ENCODE results near the gene ZBTB20. TPM values are rescaled to one million over a fixed set of nuclear protein-coding genes. Genes with fewer than 3 reads are reported as not detected.

Gene ZBTB20
- total and polyA plus RNA-seq, 5 donors from 2014 or later: 10.1 to 58.2 (median 13.2) TPM

DNA sequence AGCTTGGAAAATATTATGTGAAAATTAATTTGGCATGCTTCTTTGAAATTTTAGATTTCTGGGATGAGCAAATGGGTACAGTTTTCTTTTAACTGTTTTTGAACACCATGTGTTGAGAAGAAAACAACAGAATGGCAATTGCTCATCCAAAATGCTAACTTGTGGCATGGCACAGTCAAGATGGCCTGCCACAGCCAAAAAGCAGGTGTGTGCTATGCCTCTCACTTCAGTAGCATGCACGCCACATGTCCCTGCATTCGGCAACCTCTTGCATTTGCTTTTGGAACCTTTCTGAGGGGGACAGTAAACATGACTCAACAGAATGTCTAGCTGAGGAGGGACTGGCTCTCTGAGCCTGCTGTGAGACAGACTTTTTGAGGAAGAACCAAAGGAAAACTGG, 714.8 kb downstream of the ZBTB20 start:
- Histone ChIP-seq H3K27me3 (ENCODE audit: control insufficient read depth, insufficient read depth, low read length) (no peaks in the 10 kb centered on the region), H3K4me1 (ENCODE audit: control insufficient read depth, insufficient read depth, low read length, poor library complexity, severe bottlenecking) (no peaks in the 10 kb centered on the region), H3K4me3 (ENCODE audit: low read depth, low read length) (no peak overlapping the region), H3K36me3 (ENCODE audit: control insufficient read depth, insufficient read depth, low read length) (no peaks in the 10 kb centered on the region), H3K9me3 (ENCODE audit: control insufficient read depth in 2 of 2, low read length in 2 of 2) (no peaks in the 10 kb centered on the region), H3K27ac (ENCODE audit: insufficient read depth, low read length, poor library complexity, severe bottlenecking) (no peak overlapping the region)
- Mint-ChIP-seq H3K27ac (no peak overlapping the region), H3K9me3 (no peaks in the 10 kb centered on the region), H3K4me3 (no peak overlapping the region), H3K36me3 (no peaks in the 10 kb centered on the region), H3K27me3 (no peaks in the 10 kb centered on the region), H3K4me1 (no peaks in the 10 kb centered on the region)
- ATAC-seq (ENCODE audit: low read depth in 2 of 2): no peak
- DNase-seq: no peak

DNA sequence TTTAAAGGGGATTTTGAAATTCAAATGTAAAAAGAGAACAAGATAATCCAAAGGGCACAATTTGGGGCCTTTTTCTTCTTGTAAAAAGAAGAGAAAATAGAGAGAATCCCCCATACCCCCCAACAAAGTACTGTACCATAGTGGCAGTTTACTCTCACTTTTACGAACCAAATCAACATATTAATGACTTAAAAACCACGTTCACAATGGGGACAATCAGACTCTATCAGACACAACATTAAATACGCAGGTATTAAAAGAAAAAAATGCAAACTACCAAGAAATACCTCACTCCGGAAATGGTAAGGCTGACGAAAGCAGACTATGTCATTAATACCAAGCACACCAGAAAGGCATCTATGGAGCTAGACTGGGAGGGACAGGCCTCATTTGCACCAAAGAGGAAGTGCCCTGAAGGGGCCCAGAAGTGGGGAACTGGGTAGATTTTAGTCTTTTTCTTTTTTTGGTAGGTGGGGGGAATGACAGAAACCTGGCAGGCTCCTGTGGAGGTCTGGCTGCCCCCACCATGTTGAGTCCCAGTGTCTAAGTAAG, 719.0 kb downstream of the ZBTB20 start:
- no peaks in the 10 kb centered on the region for H3K27me3 ChIP-seq (ENCODE audit: control insufficient read depth, insufficient read depth, low read length)
- Mint-ChIP-seq H3K27me3 (peaks cover 7% of the 10 kb centered on the region), H3K9me3 (no peaks in the 10 kb centered on the region), H3K4me3 (no peak overlapping the region), H3K27ac (no peak overlapping the region), H3K4me1 (peaks cover 0 to 2% (median 0%) of the 10 kb centered on the region in 4 donors), H3K36me3 (no peaks in the 10 kb centered on the region)
- no peak overlapping the region for H3K4me3 ChIP-seq (ENCODE audit: low read depth, low read length)
- peak; percentile 46 to 58 for ATAC-seq (ENCODE audit: low read depth in 2 of 2)
- DNase-seq: no peak
- no peak overlapping the region for H3K27ac ChIP-seq (ENCODE audit: insufficient read depth, low read length, poor library complexity, severe bottlenecking)
- H3K4me1 ChIP-seq (ENCODE audit: control insufficient read depth, insufficient read depth, low read length, poor library complexity, severe bottlenecking): no peaks in the 10 kb centered on the region
- H3K9me3 ChIP-seq (ENCODE audit: control insufficient read depth in 2 of 2, low read length in 2 of 2): no peaks in the 10 kb centered on the region
- no peaks in the 10 kb centered on the region for H3K36me3 ChIP-seq (ENCODE audit: control insufficient read depth, insufficient read depth, low read length)

DNA sequence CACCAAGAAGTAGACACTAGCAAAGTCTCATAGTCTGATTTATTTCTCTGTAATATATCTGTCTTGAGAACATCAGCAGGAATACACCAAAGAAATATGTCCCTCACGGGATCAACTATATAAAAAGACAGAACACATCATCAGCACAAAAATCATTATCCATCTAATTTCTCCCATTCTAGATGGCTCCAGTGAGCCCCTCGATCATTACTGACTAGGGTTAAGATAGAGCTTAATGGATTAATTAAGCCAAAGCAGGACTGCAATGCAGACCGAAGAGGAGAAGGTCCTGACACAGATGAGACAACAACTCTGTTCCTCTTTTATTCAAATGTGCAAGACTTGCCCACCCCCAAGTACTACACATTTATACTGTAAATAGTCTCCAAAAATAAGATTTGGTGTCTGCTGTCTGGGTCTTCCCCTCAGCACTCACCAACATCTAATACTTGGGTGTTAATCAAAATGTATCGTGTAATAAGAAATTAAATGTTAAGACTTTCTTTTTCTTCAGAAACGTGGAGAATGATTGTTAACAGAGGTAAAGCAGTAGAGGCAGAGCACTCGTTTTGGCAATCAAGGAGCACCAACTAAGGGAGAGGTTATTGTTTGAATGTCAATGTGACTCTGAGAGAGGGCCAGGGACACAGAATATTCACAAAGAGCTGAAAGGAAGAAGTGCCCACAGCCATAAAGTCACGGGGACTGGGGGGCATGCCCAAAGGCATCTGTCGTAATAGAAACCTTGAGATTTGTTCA, 719.6 kb downstream of the ZBTB20 start:
- no peak overlapping the region for H3K4me3 ChIP-seq (ENCODE audit: low read depth, low read length)
- H3K36me3 Mint-ChIP-seq: no peaks in the 10 kb centered on the region
- H3K27ac Mint-ChIP-seq: no peak overlapping the region
- ATAC-seq (ENCODE audit: low read depth in 2 of 2): no peak
- H3K27ac ChIP-seq (ENCODE audit: insufficient read depth, low read length, poor library complexity, severe bottlenecking): no peak overlapping the region
- H3K27me3 Mint-ChIP-seq: peaks cover 7% of the 10 kb centered on the region
- H3K36me3 ChIP-seq (ENCODE audit: control insufficient read depth, insufficient read depth, low read length): no peaks in the 10 kb centered on the region
- H3K9me3 Mint-ChIP-seq: no peaks in the 10 kb centered on the region
- no peaks in the 10 kb centered on the region for H3K9me3 ChIP-seq (ENCODE audit: control insufficient read depth in 2 of 2, low read length in 2 of 2)
- H3K27me3 ChIP-seq (ENCODE audit: control insufficient read depth, insufficient read depth, low read length): no peaks in the 10 kb centered on the region
- DNase-seq: no peak
- H3K4me3 Mint-ChIP-seq: no peak overlapping the region
- peaks cover 0 to 2% (median 0%) of the 10 kb centered on the region in 4 donors for H3K4me1 Mint-ChIP-seq
- no peaks in the 10 kb centered on the region for H3K4me1 ChIP-seq (ENCODE audit: control insufficient read depth, insufficient read depth, low read length, poor library complexity, severe bottlenecking)

DNA sequence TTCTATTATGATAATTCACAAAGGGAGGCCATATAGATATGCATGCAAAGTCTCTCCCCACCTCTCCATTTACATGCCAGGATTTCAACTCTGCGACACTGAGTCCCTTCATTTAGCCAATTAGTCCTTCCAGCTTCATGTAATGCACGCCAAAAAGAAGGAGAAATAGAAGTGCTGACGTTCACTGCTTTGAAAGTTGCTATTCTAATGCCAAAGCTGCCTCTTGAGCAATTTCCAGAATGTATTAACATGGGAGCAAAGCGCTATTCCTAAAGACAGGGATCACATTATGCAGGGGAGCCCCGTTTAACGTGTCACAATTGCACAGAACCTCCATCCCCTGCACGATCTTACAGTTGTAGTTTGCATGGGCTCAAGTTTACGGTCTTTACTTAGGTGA, 722.8 kb downstream of the ZBTB20 start:
- ATAC-seq (ENCODE audit: low read depth in 2 of 2): no peak
- no peak overlapping the region for H3K27ac Mint-ChIP-seq
- H3K9me3 Mint-ChIP-seq: no peaks in the 10 kb centered on the region

DNA sequence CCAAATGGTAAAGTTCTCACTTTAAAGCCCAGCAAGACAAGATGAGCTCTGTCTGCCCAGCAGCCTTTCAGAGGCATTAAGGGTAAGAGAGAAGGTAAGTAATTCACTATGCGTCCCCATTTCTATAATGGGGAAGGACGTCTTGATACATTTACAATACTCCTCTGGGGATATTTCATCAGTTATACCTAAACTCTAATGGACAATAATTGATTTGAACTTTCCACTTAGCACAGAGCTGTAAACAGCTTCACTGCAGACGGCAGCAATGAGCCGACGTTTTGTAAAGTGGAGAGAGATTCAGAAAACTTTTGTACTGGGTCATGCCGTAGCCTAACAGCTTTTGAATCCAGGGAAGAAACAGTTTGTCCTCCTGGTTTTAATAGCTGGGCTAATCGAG, 725.9 kb downstream of the ZBTB20 start:
- no peaks in the 10 kb centered on the region for H3K36me3 Mint-ChIP-seq
- H3K9me3 Mint-ChIP-seq: no peaks in the 10 kb centered on the region
- H3K4me3 Mint-ChIP-seq: no peak overlapping the region
- peaks cover 7% of the 10 kb centered on the region for H3K27me3 Mint-ChIP-seq
- Histone ChIP-seq H3K4me3 (ENCODE audit: low read depth, low read length) (no peak overlapping the region), H3K27ac (ENCODE audit: insufficient read depth, low read length, poor library complexity, severe bottlenecking) (no peak overlapping the region), H3K27me3 (ENCODE audit: control insufficient read depth, insufficient read depth, low read length) (no peaks in the 10 kb centered on the region), H3K4me1 (ENCODE audit: control insufficient read depth, insufficient read depth, low read length, poor library complexity, severe bottlenecking) (no peaks in the 10 kb centered on the region), H3K36me3 (ENCODE audit: control insufficient read depth, insufficient read depth, low read length) (no peaks in the 10 kb centered on the region), H3K9me3 (ENCODE audit: control insufficient read depth in 2 of 2, low read length in 2 of 2) (no peaks in the 10 kb centered on the region)
- DNase-seq: no peak
- peak overlapping the region in 2 of 3 donors; percentile 18 to 25 for H3K27ac Mint-ChIP-seq
- H3K4me1 Mint-ChIP-seq: peaks cover 6 to 10% (median 7%) of the 10 kb centered on the region in 4 donors
- ATAC-seq (ENCODE audit: low read depth in 2 of 2): no peak

More for the DNA sequence above, 722.8 kb downstream of the ZBTB20 start:
- Histone ChIP-seq H3K9me3 (ENCODE audit: control insufficient read depth in 2 of 2, low read length in 2 of 2) (no peaks in the 10 kb centered on the region), H3K4me1 (ENCODE audit: control insufficient read depth, insufficient read depth, low read length, poor library complexity, severe bottlenecking) (no peaks in the 10 kb centered on the region), H3K36me3 (ENCODE audit: control insufficient read depth, insufficient read depth, low read length) (no peaks in the 10 kb centered on the region), H3K4me3 (ENCODE audit: low read depth, low read length) (no peak overlapping the region), H3K27me3 (ENCODE audit: control insufficient read depth, insufficient read depth, low read length) (no peaks in the 10 kb centered on the region), H3K27ac (ENCODE audit: insufficient read depth, low read length, poor library complexity, severe bottlenecking) (no peak overlapping the region)
- Mint-ChIP-seq H3K27me3 (peaks cover 7% of the 10 kb centered on the region), H3K4me3 (no peak overlapping the region), H3K36me3 (no peaks in the 10 kb centered on the region), H3K4me1 (peaks cover 0 to 4% (median 1%) of the 10 kb centered on the region in 4 donors)
- DNase-seq: no peak

DNA sequence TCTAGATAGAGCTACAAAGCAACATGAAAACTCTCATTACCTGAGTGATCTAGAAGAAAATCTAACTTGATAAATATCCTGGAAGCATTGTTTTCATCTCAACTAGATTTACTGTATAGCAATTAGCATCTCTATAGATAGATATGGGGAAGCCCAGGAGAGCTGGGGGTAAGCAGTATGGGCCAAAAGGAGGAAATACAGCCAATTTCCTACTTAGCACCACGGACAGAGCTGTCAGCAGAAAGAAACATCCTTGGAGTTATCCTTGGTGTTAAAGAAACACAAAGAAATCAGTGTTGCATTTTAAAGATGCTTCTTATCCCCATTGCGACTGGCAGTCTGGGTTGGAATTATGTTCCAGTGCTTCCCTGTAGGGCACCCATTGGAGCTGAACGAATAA, 727.0 kb downstream of the ZBTB20 start:
- Mint-ChIP-seq H3K36me3 (no peaks in the 10 kb centered on the region), H3K4me1 (peaks cover 6 to 10% (median 7%) of the 10 kb centered on the region in 4 donors), H3K4me3 (no peak overlapping the region), H3K27me3 (peaks cover under 1% of the 10 kb centered on the region), H3K27ac (peak overlapping the region in 2 of 3 donors; percentile 45 to 70), H3K9me3 (no peaks in the 10 kb centered on the region)
- H3K4me3 ChIP-seq (ENCODE audit: low read depth, low read length): no peak overlapping the region
- DNase-seq (no peak), ATAC-seq (ENCODE audit: low read depth in 2 of 2) (no peak)
- no peaks in the 10 kb centered on the region for H3K27me3 ChIP-seq (ENCODE audit: control insufficient read depth, insufficient read depth, low read length)
- H3K4me1 ChIP-seq (ENCODE audit: control insufficient read depth, insufficient read depth, low read length, poor library complexity, severe bottlenecking): no peaks in the 10 kb centered on the region
- no peaks in the 10 kb centered on the region for H3K9me3 ChIP-seq (ENCODE audit: control insufficient read depth in 2 of 2, low read length in 2 of 2)
- no peak overlapping the region for H3K27ac ChIP-seq (ENCODE audit: insufficient read depth, low read length, poor library complexity, severe bottlenecking)
- no peaks in the 10 kb centered on the region for H3K36me3 ChIP-seq (ENCODE audit: control insufficient read depth, insufficient read depth, low read length)

DNA sequence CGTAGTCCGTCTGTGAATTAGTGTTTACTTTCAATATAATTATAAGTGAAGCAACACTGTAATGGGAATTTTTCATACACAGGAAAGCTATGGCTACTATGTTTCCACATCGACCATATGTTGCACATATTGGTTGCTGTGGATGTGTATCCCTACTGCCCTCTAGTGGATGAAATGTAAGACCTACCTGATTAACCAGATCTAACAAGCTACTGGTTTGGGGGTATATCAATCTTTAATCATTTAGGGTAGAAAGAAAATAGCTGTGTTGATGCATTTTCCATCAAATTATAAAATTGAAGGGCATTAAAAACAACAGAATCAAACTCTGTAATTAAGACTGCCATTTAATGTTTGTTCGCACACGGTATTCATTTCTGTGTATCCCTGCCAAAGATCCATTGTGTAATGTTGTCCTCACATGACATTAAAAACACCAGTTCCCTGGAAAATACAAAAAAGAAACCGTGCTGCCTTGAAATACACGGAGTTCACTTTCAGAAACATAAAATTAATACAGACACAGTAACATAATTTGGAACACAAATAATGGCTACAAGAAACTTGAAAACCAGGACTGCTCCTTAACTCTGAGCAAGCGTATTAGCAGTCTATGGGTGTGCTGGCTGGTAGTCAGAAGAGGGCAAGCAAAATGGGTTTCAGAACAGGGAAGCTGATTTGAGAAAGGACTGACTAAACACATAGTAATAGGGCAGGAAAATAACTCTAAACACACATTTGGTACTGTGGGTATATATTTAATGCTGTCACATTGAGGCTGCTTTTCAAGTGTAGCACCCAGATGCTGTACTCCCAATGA, 728.2 kb downstream of the ZBTB20 start:
- no peaks in the 10 kb centered on the region for H3K36me3 Mint-ChIP-seq
- peak overlapping the region in 1 of 3 donors; percentile 1 for H3K27ac Mint-ChIP-seq
- H3K4me3 ChIP-seq (ENCODE audit: low read depth, low read length): no peak overlapping the region
- H3K27me3 Mint-ChIP-seq: no peaks in the 10 kb centered on the region
- ATAC-seq (ENCODE audit: low read depth in 2 of 2): peak; percentile 83 to 85
- no peak overlapping the region for H3K27ac ChIP-seq (ENCODE audit: insufficient read depth, low read length, poor library complexity, severe bottlenecking)
- peaks cover 6 to 11% (median 9%) of the 10 kb centered on the region in 4 donors for H3K4me1 Mint-ChIP-seq
- no peaks in the 10 kb centered on the region for H3K36me3 ChIP-seq (ENCODE audit: control insufficient read depth, insufficient read depth, low read length)
- H3K4me3 Mint-ChIP-seq: no peak overlapping the region
- DNase-seq: peak; percentile 1 to 78 (median 74)
- no peaks in the 10 kb centered on the region for H3K4me1 ChIP-seq (ENCODE audit: control insufficient read depth, insufficient read depth, low read length, poor library complexity, severe bottlenecking)
- no peaks in the 10 kb centered on the region for H3K27me3 ChIP-seq (ENCODE audit: control insufficient read depth, insufficient read depth, low read length)
- no peaks in the 10 kb centered on the region for H3K9me3 Mint-ChIP-seq
- H3K9me3 ChIP-seq (ENCODE audit: control insufficient read depth in 2 of 2, low read length in 2 of 2): no peaks in the 10 kb centered on the region

Data from CD4-positive, CD25-positive, alpha-beta regulatory T cell (primary cell).